AG04449 (cell line): Measurements from ENCODE around the gene FPR2.

Experiments used
- CTCF ChIA-PET: fragments of 350-600 bp; formaldehyde crosslinking; extraction: SDS; loops from one replicate; lab custom pipeline; 2021; ENCODE audit warnings: antibody characterized with exemption; lab: Yijun Ruan, JAX
- POLR2A ChIA-PET: fragments of 400-600, 350-600 bp; formaldehyde crosslinking; extraction: SDS; loops from one replicate; lab custom pipeline; 2020; ENCODE audit warnings: antibody characterized with exemption, inconsistent platforms; lab: Yijun Ruan, JAX
- DNase-seq: peaks from one replicate; pipeline ENCODE4 v3.0.0-alpha.2; 2010; ENCODE audit warnings: low read depth, low spot score
- H3K4me3 ChIP-seq: 2 replicates; pipeline ENCODE4 v1.5.1; 2011; ENCODE audit warnings: low read depth, mild to moderate bottlenecking, control low read depth, low read length
- CTCF ChIP-seq: IDR thresholded peaks from one replicate; pipeline ENCODE4 v1.5.1; 2011; ENCODE audit warnings: mild to moderate bottlenecking, moderate library complexity, low read length, control low read depth, inconsistent platforms; ENCODE audit not compliant: insufficient read depth; ENCODE audit errors: missing control alignments

The FPR2 gene

GRCh38 chr19:51784109-51784785, 23.3 kb downstream of the FPR2 start:
- POLR2A ChIA-PET, result no interaction called here

GRCh38 chr19:51784922-51785690, 24.1 kb downstream of the FPR2 start:
- DNase-seq, result no peak
- no peak for TF ChIP-seq CTCF
- no peak overlapping the region for H3K4me3 ChIP-seq
- ChIA-PET POLR2A (no interaction called here), CTCF (interaction anchor here (0.7 to 0.8 kb wide), 2 partner anchors 125 to 313 kb away, joined by 3 read pairs; no protein-coding TSS in a partner anchor)

More at GRCh38 chr19:51784109-51784785, 23.3 kb downstream of the FPR2 start:
- no peak overlapping the region for H3K4me3 ChIP-seq
- CTCF ChIA-PET, result interaction anchor here (0.7 to 0.8 kb wide), 2 partner anchors 124 to 312 kb away, joined by 3 read pairs; no protein-coding TSS in a partner anchor
- no peak for DNase-seq
- no peak for TF ChIP-seq CTCF

GRCh38 chr19:51786646-51787494, 25.9 kb downstream of the FPR2 start:
- TF ChIP-seq CTCF, result no peak
- ChIA-PET POLR2A (no interaction called here), CTCF (interaction anchor here (0.7 to 1.5 kb wide), 2 partner anchors 9 to 126 kb away, joined by 3 to 5 read pairs; no protein-coding TSS in a partner anchor)
- no peak overlapping the region for H3K4me3 ChIP-seq
- no peak for DNase-seq

- DNase-seq, result no peak
- ChIA-PET CTCF (interaction anchor here (1.5 kb wide), 1 partner anchor 10 kb away, joined by 5 read pairs; no protein-coding TSS in a partner anchor), POLR2A (no interaction called here)
- H3K4me3 ChIP-seq, result no peak overlapping the region
- no peak for TF ChIP-seq CTCF
These were observed 27.0 kb downstream of the FPR2 start for GRCh38 chr19:51788029-51788428.

- DNase-seq, result no peak
- no peak overlapping the region for H3K4me3 ChIP-seq
- no peak for TF ChIP-seq CTCF
- POLR2A ChIA-PET, result no interaction called here
- CTCF ChIA-PET, result interaction anchor here (1.0 kb wide), 1 partner anchor 11 kb away, joined by 3 read pairs; no protein-coding TSS in a partner anchor
These were observed 28.2 kb downstream of the FPR2 start for GRCh38 chr19:51789061-51789795.
